ENCODE measurements around the gene SLC9C1. TPM values are rescaled to one million over a fixed set of nuclear protein-coding genes. Genes with fewer than 3 reads are reported as not detected.
A peak's percentile ranks its signal among the peaks of the same experiment; 100 is the strongest.

Gene SLC9C1
- polyA plus RNA-seq (2012; ENCODE audit: missing spikeins) = not detected

DNA sequence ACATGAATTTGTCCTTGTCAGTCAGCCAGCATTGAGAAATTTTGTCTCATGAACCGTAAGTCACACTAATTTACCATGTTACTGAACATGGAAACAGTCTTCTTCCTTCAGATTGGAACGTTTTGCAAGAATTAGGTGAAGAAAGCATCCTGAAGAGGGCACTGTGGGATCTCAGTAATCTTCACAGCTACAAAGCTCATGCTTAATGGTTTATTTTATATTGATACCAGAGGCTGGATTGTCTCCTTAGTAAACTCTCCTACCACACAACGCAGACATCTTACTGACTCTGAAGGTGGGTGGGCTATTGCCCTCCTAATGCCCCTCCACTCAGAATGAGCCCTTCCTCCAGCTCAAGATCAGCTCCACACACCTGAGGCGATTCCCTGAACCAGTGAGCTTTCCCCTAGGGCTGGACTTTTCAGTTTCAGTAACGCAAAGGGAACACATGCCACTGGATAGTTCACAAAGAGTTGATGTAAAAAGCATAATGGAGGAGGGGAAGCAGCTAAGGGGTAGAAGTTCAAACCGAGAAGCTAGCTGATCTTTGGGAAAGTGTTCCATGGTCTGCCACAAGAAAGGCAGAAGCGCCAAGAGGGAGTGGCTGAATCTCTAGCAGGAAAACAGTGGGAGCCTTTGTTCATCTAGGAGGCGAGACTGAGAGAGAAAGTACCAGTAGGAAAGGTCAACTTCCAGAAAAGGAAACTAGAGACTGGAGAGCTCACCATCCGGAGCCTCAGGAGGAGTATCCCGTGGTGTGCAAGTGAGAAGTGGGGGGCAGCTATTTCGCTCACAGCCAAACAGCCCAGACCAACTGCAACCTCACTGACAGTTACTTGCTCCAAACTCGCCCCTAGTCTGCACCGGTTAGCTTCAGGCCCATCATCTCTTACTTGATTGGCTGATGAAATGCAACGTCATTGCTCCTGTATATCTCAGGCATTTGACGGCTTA lies at the start of gene SLC9C1:
TSS of gene SLC9C1 (minus strand) at position 849 of the 954 bp plus-strand sequence. CDS start 7,425 bp downstream, outside the sequence.
- DNase-seq (ENCODE audit: insufficient read length) (no peak), FAIRE-seq (peak; percentile 96)
- no peak for TF ChIP-seq POLR2AphosphoS5 (IDR thresholded peaks at IDR 0.05; ENCODE audit: low read depth, low read length)
- TF ChIP-seq TAF1 (IDR thresholded peaks at IDR 0.05; ENCODE audit: borderline replicate concordance, low read depth, low read length) = no peak
- TF ChIP-seq POLR2A (IDR thresholded peaks at IDR 0.05; ENCODE audit: low read depth, low read length) = no peak

DNA sequence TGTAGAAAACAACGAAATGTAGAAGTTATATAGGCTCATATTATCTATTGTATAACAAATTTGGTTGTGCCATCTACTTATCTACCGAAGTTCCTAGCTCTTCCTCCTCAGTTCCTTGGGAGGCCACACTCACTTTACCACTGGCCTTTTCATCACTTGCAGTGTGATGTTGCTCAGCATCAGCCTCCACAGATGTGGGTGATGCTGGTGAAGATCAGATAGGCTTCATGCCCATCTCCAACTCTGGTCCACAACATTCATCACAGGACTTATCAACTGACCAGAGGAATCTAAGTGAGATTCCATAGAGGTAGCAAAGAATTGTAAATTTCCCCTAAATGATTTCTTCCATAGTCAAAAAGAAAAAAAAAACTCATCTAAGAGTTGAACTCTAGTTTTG lies 47.4 kb upstream of the SLC9C1 start:
- TF ChIP-seq POLR2AphosphoS5 (IDR thresholded peaks at IDR 0.05; ENCODE audit: low read depth, low read length) (no peak), POLR2A (IDR thresholded peaks at IDR 0.05; ENCODE audit: low read depth, low read length) (no peak), TAF1 (IDR thresholded peaks at IDR 0.05; ENCODE audit: borderline replicate concordance, low read depth, low read length) (no peak)
- FAIRE-seq (peak; percentile 76), DNase-seq (ENCODE audit: insufficient read length) (no peak)

- FAIRE-seq (no peak), DNase-seq (ENCODE audit: insufficient read length) (no peak)
- TF ChIP-seq POLR2AphosphoS5 (IDR thresholded peaks at IDR 0.05; ENCODE audit: low read depth, low read length) = no peak
- TF ChIP-seq POLR2A (IDR thresholded peaks at IDR 0.05; ENCODE audit: low read depth, low read length) = no peak
- no peak for TF ChIP-seq TAF1 (IDR thresholded peaks at IDR 0.05; ENCODE audit: borderline replicate concordance, low read depth, low read length)
Observed at GRCh38 chr3:112339609-112340008, 45.6 kb upstream of the SLC9C1 start.

- TF ChIP-seq TAF1 (IDR thresholded peaks at IDR 0.05; ENCODE audit: borderline replicate concordance, low read depth, low read length) (no peak), POLR2A (IDR thresholded peaks at IDR 0.05; ENCODE audit: low read depth, low read length) (no peak), POLR2AphosphoS5 (IDR thresholded peaks at IDR 0.05; ENCODE audit: low read depth, low read length) (no peak)
- DNase-seq (ENCODE audit: insufficient read length) (no peak), FAIRE-seq (peak; percentile 72)
Observed at GRCh38 chr3:112339134-112339533, 45.1 kb upstream of the SLC9C1 start.

GRCh38 chr3:112338727-112339056 lies 44.7 kb upstream of the SLC9C1 start:
- no peak for DNase-seq (ENCODE audit: insufficient read length)
- TF ChIP-seq POLR2A (IDR thresholded peaks at IDR 0.05; ENCODE audit: low read depth, low read length) (no peak), TAF1 (IDR thresholded peaks at IDR 0.05; ENCODE audit: borderline replicate concordance, low read depth, low read length) (no peak), POLR2AphosphoS5 (IDR thresholded peaks at IDR 0.05; ENCODE audit: low read depth, low read length) (no peak)
- FAIRE-seq = no peak

GRCh38 chr3:112338021-112338726 lies 44.2 kb upstream of the SLC9C1 start:
- no peak for DNase-seq (ENCODE audit: insufficient read length)
- TF ChIP-seq POLR2A (IDR thresholded peaks at IDR 0.05; ENCODE audit: low read depth, low read length) (no peak), POLR2AphosphoS5 (IDR thresholded peaks at IDR 0.05; ENCODE audit: low read depth, low read length) (no peak), TAF1 (IDR thresholded peaks at IDR 0.05; ENCODE audit: borderline replicate concordance, low read depth, low read length) (no peak)
- FAIRE-seq = peak; percentile 79

- TF ChIP-seq POLR2A (IDR thresholded peaks at IDR 0.05; ENCODE audit: low read depth, low read length) = no peak
- TF ChIP-seq POLR2AphosphoS5 (IDR thresholded peaks at IDR 0.05; ENCODE audit: low read depth, low read length) = no peak
- no peak for TF ChIP-seq TAF1 (IDR thresholded peaks at IDR 0.05; ENCODE audit: borderline replicate concordance, low read depth, low read length)
- FAIRE-seq = peak; percentile 42
Observed at GRCh38 chr3:112335434-112335781, 41.4 kb upstream of the SLC9C1 start.

GRCh38 chr3:112334691-112335433 lies 40.8 kb upstream of the SLC9C1 start:
- DNase-seq (ENCODE audit: insufficient read length) = no peak
- TF ChIP-seq TAF1 (IDR thresholded peaks at IDR 0.05; ENCODE audit: borderline replicate concordance, low read depth, low read length) (no peak), POLR2A (IDR thresholded peaks at IDR 0.05; ENCODE audit: low read depth, low read length) (no peak), POLR2AphosphoS5 (IDR thresholded peaks at IDR 0.05; ENCODE audit: low read depth, low read length) (no peak)
- no peak for FAIRE-seq

More at GRCh38 chr3:112335434-112335781, 41.4 kb upstream of the SLC9C1 start:
- DNase-seq (ENCODE audit: insufficient read length) = no peak

- no peak; the same call in 1 of the 2 replicates for TF ChIP-seq POLR2A (IDR thresholded peaks at IDR 0.05; ENCODE audit: low read depth, low read length)
- no peak for TF ChIP-seq POLR2AphosphoS5 (IDR thresholded peaks at IDR 0.05; ENCODE audit: low read depth, low read length)
- TF ChIP-seq TAF1 (IDR thresholded peaks at IDR 0.05; ENCODE audit: borderline replicate concordance, low read depth, low read length) = no peak
- DNase-seq (ENCODE audit: insufficient read length) (no peak), FAIRE-seq (peak; percentile 68)
Observed at GRCh38 chr3:112333381-112334317, 39.6 kb upstream of the SLC9C1 start.

DNA sequence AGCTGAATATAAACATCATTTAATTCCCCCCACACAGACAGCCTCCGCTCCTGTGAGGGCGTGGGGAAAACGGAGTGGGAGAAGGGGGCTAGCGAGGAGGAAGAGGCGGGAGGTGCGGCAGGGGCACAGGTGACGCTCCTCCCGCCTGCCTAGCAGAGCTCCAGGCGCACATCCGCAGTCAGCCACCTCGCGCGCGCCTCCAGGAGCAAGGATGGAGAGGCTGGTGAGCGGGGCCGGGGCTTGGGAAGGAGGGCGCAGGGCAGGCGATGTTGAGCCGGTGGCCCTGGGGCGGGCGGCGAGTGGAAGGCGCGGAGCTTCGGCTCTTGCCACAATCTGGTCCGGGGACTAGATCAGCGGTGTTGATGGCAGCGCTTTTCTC lies 39.0 kb upstream of the SLC9C1 start, which contains the start of gene CD200:
TSS of gene CD200 (plus strand) at position 155 of the 379 bp plus-strand sequence. CDS start at position 212, 57 bp downstream.
- FAIRE-seq = peak; percentile 88

More for the DNA sequence above, 39.0 kb upstream of the SLC9C1 start, which contains the start of gene CD200:
- TF ChIP-seq POLR2AphosphoS5 (IDR thresholded peaks at IDR 0.05; ENCODE audit: low read depth, low read length) = no peak
- TF ChIP-seq TAF1 (IDR thresholded peaks at IDR 0.05; ENCODE audit: borderline replicate concordance, low read depth, low read length) = no peak
- peak; percentile 69; the same call in 1 of the 2 replicates for TF ChIP-seq POLR2A (IDR thresholded peaks at IDR 0.05; ENCODE audit: low read depth, low read length)
- peak; percentile 24 for DNase-seq (ENCODE audit: insufficient read length)

All from GM12892 (cell line).